GM12878 (cell line): ENCODE data around the gene HDHD2. TPM values are rescaled to one million over a fixed set of nuclear protein-coding genes. Genes with fewer than 3 reads are reported as not detected.
A peak's percentile ranks its signal among the peaks of the same experiment; 100 is the strongest.

ENCODE experiments used
- ATAC-seq: fragments of 200-7000 bp; cut with Tn5 transposase; 3 replicates; pipeline ENCODE4 v1.9.1; 2020; ENCODE audit warnings: mild to moderate bottlenecking, moderate library complexity
- Bru-seq: library from RNA; stranded (reverse); fragments of 400-500 nt; gene quantifications from one replicate; lab custom pipeline; 2021; lab: Mats Ljungman, UMichigan
- BruChase-seq, 2 experiments: library from RNA; stranded (reverse); fragments of 400-500 nt; gene quantifications; one replicate each; lab custom pipeline; 2021; lab: Mats Ljungman, UMichigan
- BruUV-seq: library from RNA; stranded (reverse); fragments of 400-500 nt; replicated peaks from 2 replicates; lab custom pipeline; 2021; lab: Mats Ljungman, UMichigan
- CTCF ChIA-PET: fragments of 300-600 bp; sonication (Branson Sonifier 250); formaldehyde crosslinking; extraction: SDS; loops from one replicate; lab custom pipeline; 2021; ENCODE audit warnings: inconsistent platforms; lab: Yijun Ruan, JAX
- POLR2A ChIA-PET: fragments of 350-600 bp; formaldehyde crosslinking; extraction: SDS; loops from one replicate; lab custom pipeline; 2021; ENCODE audit warnings: inconsistent platforms; lab: Charles Lee
- RAD21 ChIA-PET: fragments of 300-600 bp; sonication (Branson Sonifier 250); formaldehyde crosslinking; loops from one replicate; lab custom pipeline; 2023; ENCODE audit warnings: antibody characterized with exemption; ENCODE audit not compliant: unreplicated experiment; lab: Charles Lee
- SMC1A ChIA-PET: fragments of 300-600 bp; sonication (Branson Sonifier 250); formaldehyde crosslinking; loops from one replicate; lab custom pipeline; 2023; ENCODE audit not compliant: unreplicated experiment, uncharacterized antibody; lab: Charles Lee
- DNase-seq: peaks from one replicate; pipeline ENCODE4 v3.0.0-alpha.2; 2011; ENCODE audit warnings: low read depth, low spot score
- FAIRE-seq: peaks from 3 replicates; lab custom pipeline; 2011; peaks lifted over from hg19 to GRCh38; lab: Jason Lieb, UNC
- H2AFZ ChIP-seq: 2 replicates; pipeline ENCODE4 v1.6.0; 2011; ENCODE audit warnings: low read depth, low read length, control low read depth; ENCODE audit not compliant: control insufficient read depth
- H3K27ac ChIP-seq: 2 replicates; pipeline ENCODE4 v1.5.1; 2011; ENCODE audit warnings: control low read depth; ENCODE audit not compliant: control insufficient read depth, insufficient read depth
- H3K27me3 ChIP-seq, 2 experiments: replicated peaks in 1 of 2; 2 replicates each; pipeline versions ENCODE4 v1.6.0 to v1.6.1; 2011; ENCODE audit warnings: low read length in 1 of 2; ENCODE audit not compliant: control insufficient read depth in 2 of 2, insufficient read depth in 2 of 2
- H3K36me3 ChIP-seq, 2 experiments: 2 replicates each; pipeline ENCODE4 v1.5.1; 2011; ENCODE audit warnings: low read length in 1 of 2; ENCODE audit not compliant: control insufficient read depth in 2 of 2, insufficient read depth in 2 of 2
- H3K4me1 ChIP-seq: 2 replicates; pipeline ENCODE4 v1.6.1; 2011; ENCODE audit warnings: mild to moderate bottlenecking, low read length, moderate library complexity, mixed read lengths; ENCODE audit not compliant: control insufficient read depth, insufficient read depth
- H3K4me2 ChIP-seq: 2 replicates; pipeline ENCODE4 v1.6.0; 2011; ENCODE audit warnings: control low read depth; ENCODE audit not compliant: control insufficient read depth, insufficient read depth
- H3K4me3 ChIP-seq: fragments of 200-600 bp; sonication (generic); 2 replicates; pipeline ENCODE4 v1.5.1; 2016
- H3K79me2 ChIP-seq: 2 replicates; pipeline ENCODE4 v1.6.0; 2011; ENCODE audit warnings: low read length; ENCODE audit not compliant: control insufficient read depth, insufficient read depth
- H3K9ac ChIP-seq: 2 replicates; pipeline ENCODE4 v1.8.0; 2011; ENCODE audit warnings: low read length, control low read depth, mixed read lengths; ENCODE audit not compliant: control insufficient read depth, insufficient read depth
- H3K9me3 ChIP-seq: replicated peaks from 3 replicates; pipeline ENCODE4 v1.5.1; 2011; ENCODE audit warnings: mild to moderate bottlenecking, low read length; ENCODE audit not compliant: control insufficient read depth, insufficient read depth
- H4K20me1 ChIP-seq: 2 replicates; pipeline ENCODE4 v1.6.0; 2011; ENCODE audit not compliant: control insufficient read depth, insufficient read depth
- ATF7 ChIP-seq: fragments of 450-650 bp; IDR thresholded peaks from 2 replicates; pipeline ENCODE4 v1.6.1; 2016; ENCODE audit warnings: low read depth, mild to moderate bottlenecking
- BCL3 ChIP-seq: IDR thresholded peaks from 2 replicates; pipeline ENCODE4 v1.6.1; 2011; ENCODE audit warnings: borderline replicate concordance, low read depth, mild to moderate bottlenecking, moderate library complexity, low read length; ENCODE audit not compliant: insufficient read depth, poor library complexity, severe bottlenecking
- GATAD2B ChIP-seq: fragments of 450-650 bp; conservative IDR thresholded peaks from 2 replicates; pipeline ENCODE4 v1.6.1; 2017; ENCODE audit warnings: low read depth, mild to moderate bottlenecking, moderate library complexity
- PAX5 ChIP-seq: IDR thresholded peaks from 2 replicates; pipeline ENCODE4 v1.6.1; 2011; ENCODE audit warnings: low read depth, low read length, borderline replicate concordance
- RELB ChIP-seq: fragments of 450-650 bp; IDR thresholded peaks from 2 replicates; pipeline ENCODE4 v1.6.1; 2017; ENCODE audit warnings: low read depth, mild to moderate bottlenecking, moderate library complexity
- STAT1 ChIP-seq: fragments of 450-650 bp; conservative IDR thresholded peaks from 2 replicates; pipeline ENCODE4 v1.6.1; 2014; ENCODE audit warnings: antibody characterized with exemption, mild to moderate bottlenecking
- WGBS: methylation state at CpG from one replicate; pipeline ENCODE4 v1.1.6; 2016; ENCODE audit warnings: low lambda C conversion rate; ENCODE audit not compliant: insufficient replicate concordance, insufficient coverage; ENCODE audit errors: missing lambda C conversion rate; 5-methylcytosine and 5-hydroxymethylcytosine counted together
- in situ Hi-C: fragments of 300-500 bp; cut with MboI; formaldehyde crosslinking; loops from 9 replicates; pipeline ENCODE4 v1.14.3; 2018; ENCODE audit warnings: mixed read lengths
- intact Hi-C: fragments of 100-400 bp; cut with micrococcal nuclease; formaldehyde crosslinking; loops from one replicate; pipeline ENCODE4 v1.14.2; 2022; ENCODE audit not compliant: unreplicated experiment
- long read RNA-seq, 2 experiments: library from polyadenylated mRNA; unstranded; transcript quantifications; one replicate each; pipeline ENCODE4 v2.0.0, GENCODE V29; 2019 to 2020
- polyA minus RNA-seq, 3 experiments: library from RNA; depleted of rRNA, polyadenylated mRNA; stranded (reverse); fragments of >200 nt; gene quantifications; 2 replicates each; pipeline ENCODE4 v1.2.3, GENCODE V29; 2011
- polyA plus RNA-seq, 11 experiments: library from polyadenylated mRNA; depleted of rRNA in 4 of 11; unstranded in 6 of 11; stranded (reverse) in 5 of 11; fragments of >200 nt; fragmentation: Nextera tagmentation in 4 of 11; fragmentation: Illumina TruSeq in 1 of 11; extraction: Ambion mirVana in 4 of 11; extraction: Trizol in 1 of 11; gene quantifications; 1 replicate in 1 of 11; 2 replicates in 10 of 11; pipeline versions ENCODE4 v1.2.1 to v1.2.3, GENCODE V29; 2011 to 2016; ENCODE audit warnings: inconsistent platforms in 2 of 11, missing spikeins in 2 of 11, low read depth in 1 of 11
- total RNA-seq, 4 experiments: library from RNA; depleted of rRNA in 3 of 4; stranded (reverse); fragments of >200 nt in 3 of 4; fragmentation: Illumina TruSeq in 1 of 4; extraction: Trizol in 1 of 4; gene quantifications; 2 replicates each; pipeline versions ENCODE4 v1.2.1 to v1.2.3, GENCODE V29; 2013 to 2021
- TF ChIP-seq, protein P1 (sequence below): fragments of 450-650 bp; IDR thresholded peaks from 2 replicates; pipeline ENCODE4 v1.6.1; 2017; ENCODE audit warnings: mild to moderate bottlenecking, moderate library complexity

Gene HDHD2, protein sequence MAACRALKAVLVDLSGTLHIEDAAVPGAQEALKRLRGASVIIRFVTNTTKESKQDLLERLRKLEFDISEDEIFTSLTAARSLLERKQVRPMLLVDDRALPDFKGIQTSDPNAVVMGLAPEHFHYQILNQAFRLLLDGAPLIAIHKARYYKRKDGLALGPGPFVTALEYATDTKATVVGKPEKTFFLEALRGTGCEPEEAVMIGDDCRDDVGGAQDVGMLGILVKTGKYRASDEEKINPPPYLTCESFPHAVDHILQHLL
- total RNA-seq (2013; cell fraction: nucleolus; rRNA removed): 45.1 and 45.6 TPM in 2 replicates
- 13.7 TPM in 2 replicates for total RNA-seq (2014; rRNA removed)
- 18.9 and 19.3 TPM in 2 replicates for total RNA-seq (2014; rRNA removed; fragmentation: Illumina TruSeq; extraction: Trizol)
- 21.0 and 23.5 TPM in 2 replicates for total RNA-seq (2021)
- 16.6 TPM for polyA plus RNA-seq (2011; ENCODE audit: low read depth)
- polyA plus RNA-seq (2011; rRNA removed): 16.1 and 25.4 TPM in 2 replicates
- polyA plus RNA-seq (2011; cell fraction: cytosol; rRNA removed): 10.3 and 10.5 TPM in 2 replicates
- polyA plus RNA-seq (2011; cell fraction: nucleus; rRNA removed): 8.4 and 14.5 TPM in 2 replicates
- 14.3 and 18.2 TPM in 2 replicates for polyA plus RNA-seq (2012)
- polyA plus RNA-seq (2014; fragmentation: Illumina TruSeq; extraction: Trizol): 20.3 and 23.3 TPM in 2 replicates
- polyA plus RNA-seq (2014; fragmentation: Nextera tagmentation; extraction: Ambion mirVana): 10 to 100 TPM in 1 of 2 experiments, 1 to 10 TPM in 1; 4.6 to 14.9 TPM
- polyA plus RNA-seq (2014; rRNA removed): 8.7 and 11.3 TPM in 2 replicates
- 10 to 100 TPM; 23.0 to 29.1 TPM for polyA plus RNA-seq (2016; fragmentation: Nextera tagmentation; extraction: Ambion mirVana)
- polyA minus RNA-seq (2011; rRNA and poly(A)+ RNA removed): 7.9 and 11.1 TPM in 2 replicates
- 7.6 and 9.8 TPM in 2 replicates for polyA minus RNA-seq (2011; cell fraction: cytosol; rRNA and poly(A)+ RNA removed)
- polyA minus RNA-seq (2011; cell fraction: nucleus; rRNA and poly(A)+ RNA removed): 8.1 and 10.2 TPM in 2 replicates
- Bru-seq, nascent RNA: percentile 61 among the genes with signal in this experiment
- percentile 69 among the genes with signal in this experiment for BruChase-seq, experiment 1, labeled RNA remaining after a 6-hour chase
- BruChase-seq, experiment 2, labeled RNA remaining after a 2-hour chase: percentile 66 among the genes with signal in this experiment
- long read RNA-seq, experiment 1, transcript HDHD2-201 (7 exons, 2,212 nt): major isoform, 26 of 32 reads
- long read RNA-seq, experiment 1, partial matches to known transcripts: 1 of 32 reads
- long read RNA-seq, experiment 1, other reads (novel, unspliced or antisense): 2 of 32 reads
- long read RNA-seq, experiment 2, transcript HDHD2-205 (7 exons, 2,224 nt): minor isoform, 13 of 187 reads
- long read RNA-seq, experiment 2, transcript HDHD2-201 (7 exons, 2,212 nt): major isoform, 137 of 187 reads
- long read RNA-seq, experiment 2, partial matches to known transcripts: 8 of 187 reads
- long read RNA-seq, experiment 2, other reads (novel, unspliced or antisense): 25 of 187 reads

DNA sequence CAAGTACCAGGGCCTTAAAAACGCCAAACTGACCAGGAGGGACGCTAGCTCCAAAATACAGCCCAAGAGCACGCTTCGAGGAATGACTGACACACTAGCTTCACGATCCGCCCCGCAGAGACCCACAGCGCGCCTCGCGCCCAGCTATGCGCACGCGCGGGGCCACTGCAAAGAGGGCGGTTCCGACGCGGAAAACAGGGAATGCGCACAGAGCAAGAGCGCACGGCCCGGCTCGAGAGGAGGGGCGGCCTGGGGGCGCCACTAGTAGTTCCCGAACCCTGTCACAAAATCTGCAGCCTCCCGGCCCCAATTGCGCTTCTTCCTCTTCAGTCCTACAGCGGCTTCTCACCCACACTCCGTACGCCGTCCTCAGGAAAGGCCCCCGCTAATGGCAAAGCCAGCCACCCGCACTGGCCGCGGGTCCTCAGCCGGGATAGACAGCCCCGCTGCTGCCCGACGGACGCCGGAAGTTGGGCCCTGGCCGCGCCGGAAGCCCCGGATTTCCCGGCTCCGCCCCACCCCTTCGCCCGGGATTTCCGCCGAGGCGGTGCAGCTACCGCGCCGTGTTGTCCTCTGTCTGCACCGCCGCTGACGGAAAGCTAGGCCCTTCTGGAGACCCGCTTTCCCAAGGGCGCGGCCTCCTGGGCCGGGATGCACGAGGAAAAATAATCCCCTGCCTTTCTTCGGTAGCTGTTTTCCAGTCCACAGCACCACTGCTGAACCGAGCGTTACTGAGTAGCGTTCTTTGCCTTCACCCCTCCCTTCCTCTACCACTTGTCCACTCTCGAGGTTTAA lies at the start of gene HDHD2:
Gene HDHD2, minus strand, starts transcription at position 472 of the 795 bp plus-strand sequence. CDS start 14,061 bp downstream, outside the sequence.
- peak within 1 kb of the TSS; percentile 72 for H3K4me3 ChIP-seq
- H4K20me1 ChIP-seq: no peaks in the 10 kb centered on the region
- peak within 1 kb of the TSS; percentile 84 for H3K27ac ChIP-seq
- H3K9ac ChIP-seq: peak within 1 kb of the TSS; percentile 90
- POLR2A ChIA-PET: interaction anchor here (0.5 to 2.7 kb wide), 6 partner anchors 14 to 1345 kb away, joined by 3 to 25 read pairs (median 3); no protein-coding TSS in a partner anchor
- CTCF ChIA-PET: interaction anchor here (1.1 to 2.2 kb wide), 5 partner anchors 9 to 97 kb away, joined by 3 to 7 read pairs (median 4); no protein-coding TSS in a partner anchor
- FAIRE-seq: peak; percentile 52
- intact Hi-C loops (no loop called here), in situ Hi-C loops (no loop called here)
- H3K27me3 ChIP-seq: no peaks in the 10 kb centered on the region
- RAD21 ChIA-PET: interaction anchor here (1.2 to 1.5 kb wide), 2 partner anchors 14 to 30 kb away, joined by 3 to 4 read pairs; no protein-coding TSS in a partner anchor
- WGBS: under 1% methylated on average over 70 of the region's 70 CpGs
- BruUV-seq: TSS peak; percentile 63
- SMC1A ChIA-PET: interaction anchor here (0.6 to 2.2 kb wide), 12 partner anchors 10 to 777 kb away, joined by 3 to 8 read pairs (median 4); no protein-coding TSS in a partner anchor
- ATAC-seq: peak; percentile 95
- peak within 1 kb of the TSS; percentile 65 for H3K4me2 ChIP-seq
- peaks cover 10% of the 10 kb centered on the region for H3K79me2 ChIP-seq
- peaks cover 3% of the 10 kb centered on the region; the same call in 1 of the 2 replicates for H3K4me1 ChIP-seq
- no peak for DNase-seq
- peak within 1 kb of the TSS; percentile 98 for H2AFZ ChIP-seq
- H3K36me3 ChIP-seq: no peaks in the 10 kb centered on the region; a peak in 1 of 4 replicates
- no peaks in the 10 kb centered on the region for H3K9me3 ChIP-seq
- 0 out of 2 replicates have a peak, but pooled peaks have one; percentile 53 for TF ChIP-seq STAT1
- TF ChIP-seq RELB: peak; percentile 55; the same call in 1 of the 2 replicates
- TF ChIP-seq PAX5: peak; percentile 19; the same call in 1 of the 2 replicates
- TF ChIP-seq, protein P1, sequence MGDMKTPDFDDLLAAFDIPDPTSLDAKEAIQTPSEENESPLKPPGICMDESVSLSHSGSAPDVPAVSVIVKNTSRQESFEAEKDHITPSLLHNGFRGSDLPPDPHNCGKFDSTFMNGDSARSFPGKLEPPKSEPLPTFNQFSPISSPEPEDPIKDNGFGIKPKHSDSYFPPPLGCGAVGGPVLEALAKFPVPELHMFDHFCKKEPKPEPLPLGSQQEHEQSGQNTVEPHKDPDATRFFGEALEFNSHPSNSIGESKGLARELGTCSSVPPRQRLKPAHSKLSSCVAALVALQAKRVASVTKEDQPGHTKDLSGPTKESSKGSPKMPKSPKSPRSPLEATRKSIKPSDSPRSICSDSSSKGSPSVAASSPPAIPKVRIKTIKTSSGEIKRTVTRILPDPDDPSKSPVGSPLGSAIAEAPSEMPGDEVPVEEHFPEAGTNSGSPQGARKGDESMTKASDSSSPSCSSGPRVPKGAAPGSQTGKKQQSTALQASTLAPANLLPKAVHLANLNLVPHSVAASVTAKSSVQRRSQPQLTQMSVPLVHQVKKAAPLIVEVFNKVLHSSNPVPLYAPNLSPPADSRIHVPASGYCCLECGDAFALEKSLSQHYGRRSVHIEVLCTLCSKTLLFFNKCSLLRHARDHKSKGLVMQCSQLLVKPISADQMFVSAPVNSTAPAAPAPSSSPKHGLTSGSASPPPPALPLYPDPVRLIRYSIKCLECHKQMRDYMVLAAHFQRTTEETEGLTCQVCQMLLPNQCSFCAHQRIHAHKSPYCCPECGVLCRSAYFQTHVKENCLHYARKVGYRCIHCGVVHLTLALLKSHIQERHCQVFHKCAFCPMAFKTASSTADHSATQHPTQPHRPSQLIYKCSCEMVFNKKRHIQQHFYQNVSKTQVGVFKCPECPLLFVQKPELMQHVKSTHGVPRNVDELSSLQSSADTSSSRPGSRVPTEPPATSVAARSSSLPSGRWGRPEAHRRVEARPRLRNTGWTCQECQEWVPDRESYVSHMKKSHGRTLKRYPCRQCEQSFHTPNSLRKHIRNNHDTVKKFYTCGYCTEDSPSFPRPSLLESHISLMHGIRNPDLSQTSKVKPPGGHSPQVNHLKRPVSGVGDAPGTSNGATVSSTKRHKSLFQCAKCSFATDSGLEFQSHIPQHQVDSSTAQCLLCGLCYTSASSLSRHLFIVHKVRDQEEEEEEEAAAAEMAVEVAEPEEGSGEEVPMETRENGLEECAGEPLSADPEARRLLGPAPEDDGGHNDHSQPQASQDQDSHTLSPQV: no peak
- TF ChIP-seq GATAD2B: peak; percentile 81; the same call in 1 of the 2 replicates
- peak; percentile 7 for TF ChIP-seq BCL3
- TF ChIP-seq ATF7: no peak
